SH-SY5Y (cell line): ENCODE data around the gene TACC2.

Source experiments
- GATA2 ChIP-seq: IDR thresholded peaks from 2 replicates; pipeline ENCODE4 v1.6.1; 2011; ENCODE audit warnings: mild to moderate bottlenecking, low read depth, low read length
- GATA3 ChIP-seq: IDR thresholded peaks from 2 replicates; pipeline ENCODE4 v1.6.1; 2011; ENCODE audit warnings: low read depth, mild to moderate bottlenecking, low read length, moderate library complexity

DNA sequence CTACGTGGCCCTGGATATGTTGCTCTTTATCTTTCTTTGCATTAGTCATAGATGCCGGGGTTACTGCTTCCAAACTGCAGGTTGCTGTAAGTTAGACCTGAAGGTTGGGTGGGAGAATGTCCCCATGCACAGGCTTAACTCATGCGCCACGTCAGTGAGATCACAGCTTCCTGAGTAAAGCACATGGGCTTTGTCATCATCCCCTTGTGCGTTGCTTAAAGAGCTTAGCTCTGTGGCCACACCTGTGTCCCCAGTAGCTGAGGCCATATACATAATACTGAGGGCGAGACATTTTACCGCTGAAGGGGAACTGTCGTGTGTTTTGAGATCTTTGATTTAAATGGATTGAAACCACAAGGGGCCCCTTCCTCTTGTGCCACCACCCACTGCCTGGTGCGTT, 236.4 kb downstream of the TACC2 start:
- TF ChIP-seq GATA3 (no peak), GATA2 (no peak)
